ENCODE data around the gene STRADB.
"Not testable (repeated sequence)": the region's sequence is repeated elsewhere in the genome, so short reads cannot be mapped to it uniquely, and the experiment has no call there.

Gene STRADB

GRCh38 chr2:201430839-201431238 is 20.7 kb upstream of the STRADB start:
- DNase-seq (ENCODE audit: low read depth), result no peak

GRCh38 chr2:201432038-201432620 is 19.4 kb upstream of the STRADB start:
- DNase-seq (ENCODE audit: low read depth), result peak; percentile 51

GRCh38 chr2:201432621-201433393 is 18.7 kb upstream of the STRADB start:
- DNase-seq (ENCODE audit: low read depth), result peak; percentile 23

- DNase-seq (ENCODE audit: low read depth), result no peak
Measured at GRCh38 chr2:201433394-201433995, 18.0 kb upstream of the STRADB start.

GRCh38 chr2:201436141-201436540 is 15.4 kb upstream of the STRADB start:
- DNase-seq (ENCODE audit: low read depth), result no peak

- DNase-seq (ENCODE audit: low read depth), result not testable (repeated sequence)
Measured at GRCh38 chr2:201439336-201439922, 12.1 kb upstream of the STRADB start.

- DNase-seq (ENCODE audit: low read depth), result no peak
Measured at GRCh38 chr2:201440182-201440581, 11.4 kb upstream of the STRADB start.

GRCh38 chr2:201441409-201441808 is 10.1 kb upstream of the STRADB start:
- no peak for DNase-seq (ENCODE audit: low read depth)

GRCh38 chr2:201444746-201445465 is 6.6 kb upstream of the STRADB start:
- DNase-seq (ENCODE audit: low read depth), result no peak

- no peak for DNase-seq (ENCODE audit: low read depth)
Measured at GRCh38 chr2:201447086-201447485, 4.5 kb upstream of the STRADB start.

GRCh38 chr2:201448061-201448460 is 3.5 kb upstream of the STRADB start:
- DNase-seq (ENCODE audit: low read depth), result no peak

GRCh38 chr2:201448701-201449100 is 2.8 kb upstream of the STRADB start:
- no peak for DNase-seq (ENCODE audit: low read depth)

- no peak for DNase-seq (ENCODE audit: low read depth)
Measured at GRCh38 chr2:201450954-201451291, 617 bp upstream of the STRADB start.

GRCh38 chr2:201452058-201452921 is 750 bp downstream of the STRADB start:
- DNase-seq (ENCODE audit: low read depth), result no peak

GRCh38 chr2:201452922-201453643 is 1.5 kb downstream of the STRADB start:
- DNase-seq (ENCODE audit: low read depth), result no peak

- DNase-seq (ENCODE audit: low read depth), result no peak
Measured at GRCh38 chr2:201458381-201458780, 6.8 kb downstream of the STRADB start.

GRCh38 chr2:201460532-201460931 is 9.0 kb downstream of the STRADB start:
- no peak for DNase-seq (ENCODE audit: low read depth)

GRCh38 chr2:201464547-201464946 is 13.0 kb downstream of the STRADB start:
- DNase-seq (ENCODE audit: low read depth), result no peak

- DNase-seq (ENCODE audit: low read depth), result no peak
Measured at GRCh38 chr2:201465524-201465971, 14.0 kb downstream of the STRADB start.

GRCh38 chr2:201466050-201466675 is 14.6 kb downstream of the STRADB start:
- peak; percentile 56 for DNase-seq (ENCODE audit: low read depth)
